ENCODE results near the gene DMRT1.

DMRT1 gene

GRCh38 chr9:926976-927375 is 85.5 kb downstream of the DMRT1 start:
- no peak for DNase-seq

DNA sequence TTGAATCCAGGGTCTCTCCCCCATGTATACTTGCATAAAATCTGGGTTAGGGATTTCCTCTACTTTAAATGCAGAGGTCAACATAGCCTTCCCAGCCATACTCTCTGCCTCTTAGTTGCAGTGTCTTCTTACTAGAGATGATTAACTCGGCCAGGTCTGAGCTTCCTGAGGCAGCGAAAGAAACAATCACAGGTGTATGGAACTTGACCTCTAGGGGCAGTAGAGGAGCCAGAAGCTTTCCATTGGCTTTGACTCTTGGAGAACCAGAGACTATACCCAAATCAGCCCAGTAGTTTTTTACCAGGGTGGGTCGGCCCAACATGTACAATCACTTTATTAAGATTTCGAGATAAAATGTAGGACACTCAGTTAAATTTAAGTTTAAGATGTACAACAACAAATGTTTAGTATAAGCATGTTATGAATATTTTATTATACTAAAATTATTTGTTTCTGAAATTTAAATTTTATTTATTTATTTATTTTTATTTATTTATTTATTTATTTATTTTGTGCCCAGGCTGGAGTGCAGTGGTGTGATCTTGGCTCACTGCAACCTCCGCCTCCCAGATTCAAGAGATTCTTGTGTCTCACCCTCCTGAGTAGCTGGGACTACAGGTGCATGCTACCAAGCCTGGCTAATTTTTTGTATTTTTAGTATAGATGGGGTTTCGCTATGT is 87.0 kb downstream of the DMRT1 start:
- DNase-seq: peak; percentile 24 to 50 (median 36)

- DNase-seq: no peak
Observed at GRCh38 chr9:929719-930118, 88.2 kb downstream of the DMRT1 start.

- DNase-seq: no peak
Observed at GRCh38 chr9:933356-933755, 91.9 kb downstream of the DMRT1 start.

- DNase-seq: no peak
Observed at GRCh38 chr9:935348-935965, 94.0 kb downstream of the DMRT1 start.

DNA sequence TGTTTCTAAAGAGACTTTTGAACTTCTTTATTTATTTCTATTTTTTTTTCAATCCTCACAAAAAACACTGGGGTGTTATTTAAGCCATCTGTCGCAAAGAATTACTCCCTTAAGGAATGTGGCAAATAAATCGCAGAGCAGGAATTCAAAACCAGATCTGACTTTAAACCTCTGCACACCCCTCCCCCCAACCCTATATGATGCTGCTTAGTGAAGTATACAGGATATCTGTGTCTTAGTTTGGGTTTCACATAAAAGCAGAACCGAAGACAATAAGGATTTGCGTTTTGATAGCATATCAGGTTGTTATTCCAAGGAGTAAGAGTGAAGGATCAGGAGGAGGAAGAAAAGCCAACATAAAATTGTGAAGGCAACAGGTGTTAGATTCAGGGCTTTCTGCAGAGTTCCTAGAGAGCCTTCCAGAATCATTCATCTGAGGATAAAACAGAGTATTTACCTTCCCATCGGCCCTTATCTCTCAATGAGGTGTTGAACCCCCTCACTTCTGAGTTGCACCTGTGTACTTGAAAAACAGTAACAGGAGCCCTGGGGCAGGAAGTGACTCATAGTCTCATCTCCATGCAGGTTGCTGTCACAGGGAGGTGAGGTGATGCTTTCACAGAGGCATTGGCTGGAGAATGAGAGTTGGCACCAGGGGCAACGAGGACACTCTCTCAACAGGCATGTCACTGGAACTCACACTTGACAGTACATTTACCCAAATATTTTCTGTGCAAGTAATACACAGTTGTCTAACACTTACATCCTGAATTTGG is 101.5 kb downstream of the DMRT1 start:
- no peak for DNase-seq

- no peak for DNase-seq
Observed at GRCh38 chr9:947985-948384, 106.5 kb downstream of the DMRT1 start.

- no peak for DNase-seq
Observed at GRCh38 chr9:948497-948896, 107.0 kb downstream of the DMRT1 start.

DNA sequence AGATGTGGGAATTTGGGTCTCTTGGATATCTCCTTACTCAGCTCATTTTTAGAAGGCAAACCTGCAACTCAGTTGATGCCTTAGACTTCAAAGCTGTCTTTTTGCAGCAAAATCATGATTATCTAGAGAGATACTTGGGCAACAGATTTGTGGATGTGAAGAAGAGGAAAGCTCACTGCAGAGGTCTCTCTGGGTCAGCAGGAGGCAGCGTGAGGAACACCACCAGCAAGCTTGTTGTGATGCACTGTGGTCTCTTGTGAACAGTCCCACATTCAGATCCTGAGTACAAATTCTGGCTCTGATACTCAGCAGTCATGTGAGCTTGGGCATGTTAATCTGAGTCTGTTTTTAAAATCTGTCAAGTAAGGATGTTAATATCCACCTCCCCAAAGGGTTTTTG is 108.6 kb downstream of the DMRT1 start:
- DNase-seq: no peak

DNA sequence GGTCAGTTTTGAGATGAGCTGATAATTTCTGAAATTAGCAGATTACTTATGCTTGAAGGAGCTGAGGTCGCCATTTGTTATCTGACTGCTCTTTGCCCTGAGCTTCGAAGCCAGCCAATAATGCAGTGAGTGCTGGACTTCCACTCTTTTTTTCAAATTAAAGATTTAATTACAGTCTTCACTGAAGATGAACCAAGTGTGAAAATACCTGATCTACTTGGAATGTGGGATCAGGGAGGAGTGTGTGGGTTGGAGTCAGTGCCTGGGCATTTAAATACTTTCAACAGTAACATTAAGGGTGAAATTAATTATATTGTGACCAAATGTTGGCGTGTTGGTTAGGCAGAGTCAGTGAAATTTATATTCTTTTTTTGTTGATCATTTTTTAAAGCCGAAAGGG is 111.0 kb downstream of the DMRT1 start:
- no peak for DNase-seq

DNA sequence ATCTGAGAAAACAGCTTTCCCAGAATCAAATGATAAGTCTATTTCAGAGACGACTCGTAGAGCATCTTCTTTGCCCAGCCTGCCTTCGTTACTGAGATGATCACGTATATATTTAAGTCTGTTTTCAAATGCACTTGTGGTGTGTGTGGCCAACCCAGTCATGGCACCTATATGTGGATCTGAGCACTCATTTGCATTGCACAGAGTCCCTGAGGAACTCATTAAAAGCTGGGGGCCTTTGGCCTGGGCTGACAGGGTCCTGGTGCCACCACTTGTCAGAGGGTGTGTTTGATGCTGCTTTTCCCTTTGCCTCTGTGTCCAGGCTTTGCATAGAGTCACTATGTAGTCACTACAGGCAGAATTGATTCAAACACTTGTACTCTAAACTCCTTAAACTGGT is 117.6 kb downstream of the DMRT1 start:
- DNase-seq: no peak

- DNase-seq: no peak
Observed at GRCh38 chr9:959914-960313, 118.4 kb downstream of the DMRT1 start.

- no peak for DNase-seq
Observed at GRCh38 chr9:962023-962422, 120.5 kb downstream of the DMRT1 start.

DNA sequence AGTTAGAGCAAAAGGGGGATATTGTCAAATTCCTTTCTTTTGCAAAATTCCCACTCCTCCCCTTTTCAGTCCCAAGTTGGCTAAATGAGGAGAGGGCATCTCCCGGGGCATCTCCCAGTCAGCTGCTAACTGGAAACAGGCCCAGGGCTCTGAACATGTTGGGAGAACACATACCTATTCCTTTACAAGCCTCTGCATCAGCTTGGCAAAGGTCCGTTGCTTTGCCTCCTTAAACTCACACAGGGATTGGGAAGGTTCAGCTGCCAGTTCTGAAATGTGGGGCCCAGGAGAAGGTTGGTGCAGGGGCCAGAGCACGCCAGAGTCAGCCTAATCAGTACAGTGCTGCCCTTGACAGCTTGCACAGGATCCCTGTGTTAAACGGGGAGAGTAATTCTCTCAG is 124.0 kb downstream of the DMRT1 start:
- no peak for DNase-seq

GRCh38 chr9:966870-967269 is 125.4 kb downstream of the DMRT1 start:
- no peak for DNase-seq

DNA sequence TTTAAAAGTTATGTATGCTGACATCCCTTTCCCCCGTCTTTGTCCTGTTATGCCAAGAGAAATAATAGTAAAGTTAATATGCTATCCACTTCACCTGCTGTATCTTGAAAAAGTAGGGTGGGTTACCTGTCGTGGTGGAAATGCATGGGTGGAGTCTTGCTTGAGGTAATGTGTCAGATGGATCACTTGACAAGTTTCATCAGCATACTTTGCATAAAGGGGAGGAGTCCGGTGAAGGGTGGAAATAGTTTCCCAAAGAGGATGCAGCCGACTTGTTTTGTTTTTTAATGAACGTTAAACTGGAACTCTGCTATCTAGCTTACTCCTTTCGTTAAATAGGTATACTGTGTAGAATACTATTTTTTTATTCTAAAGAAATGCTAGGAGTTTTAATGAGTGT is 125.9 kb downstream of the DMRT1 start:
- no peak for DNase-seq

- no peak for DNase-seq
Observed at GRCh38 chr9:967903-968641, 126.6 kb downstream of the DMRT1 start.

DNA sequence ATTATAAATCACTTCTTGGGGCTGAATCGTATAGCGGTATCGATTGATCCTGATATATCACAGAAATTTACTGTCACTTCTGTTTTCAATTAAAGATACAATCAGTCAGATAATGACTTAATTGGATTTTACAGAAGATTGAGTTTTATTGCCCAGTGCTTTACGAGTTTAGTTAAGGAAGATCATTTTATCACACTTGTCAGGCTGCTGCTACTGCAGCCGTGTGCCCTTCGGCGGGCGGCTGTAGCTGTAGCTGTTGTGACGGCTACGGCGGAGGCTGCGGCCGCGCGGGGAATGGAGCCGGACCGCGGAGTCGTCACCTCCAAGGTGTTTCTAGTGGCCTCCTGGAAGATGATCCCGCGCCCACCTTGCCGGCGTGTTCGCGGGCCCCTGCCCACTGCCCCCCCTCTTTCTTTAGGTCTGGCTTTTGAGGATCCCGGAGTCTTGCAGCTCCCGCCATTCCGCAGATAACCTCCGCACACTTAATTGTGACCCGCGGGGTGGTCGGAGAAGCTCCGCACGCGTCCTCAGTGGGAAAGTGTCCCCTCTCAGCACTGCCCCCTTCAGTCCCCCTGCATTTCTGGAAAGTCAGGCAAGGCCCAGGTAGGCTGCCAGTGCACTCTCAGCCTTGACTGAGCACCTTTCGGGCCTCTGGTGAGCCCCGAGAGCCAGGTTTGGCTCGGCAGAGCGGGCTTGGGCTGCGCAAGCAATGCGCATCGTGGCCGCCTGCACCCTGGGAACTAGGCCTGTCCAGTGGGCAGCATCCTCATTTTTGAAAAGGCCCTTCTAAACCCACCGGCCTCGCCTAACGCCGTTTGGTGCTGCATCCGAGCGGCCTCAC is 128.0 kb downstream of the DMRT1 start:
- no peak for DNase-seq

DNA sequence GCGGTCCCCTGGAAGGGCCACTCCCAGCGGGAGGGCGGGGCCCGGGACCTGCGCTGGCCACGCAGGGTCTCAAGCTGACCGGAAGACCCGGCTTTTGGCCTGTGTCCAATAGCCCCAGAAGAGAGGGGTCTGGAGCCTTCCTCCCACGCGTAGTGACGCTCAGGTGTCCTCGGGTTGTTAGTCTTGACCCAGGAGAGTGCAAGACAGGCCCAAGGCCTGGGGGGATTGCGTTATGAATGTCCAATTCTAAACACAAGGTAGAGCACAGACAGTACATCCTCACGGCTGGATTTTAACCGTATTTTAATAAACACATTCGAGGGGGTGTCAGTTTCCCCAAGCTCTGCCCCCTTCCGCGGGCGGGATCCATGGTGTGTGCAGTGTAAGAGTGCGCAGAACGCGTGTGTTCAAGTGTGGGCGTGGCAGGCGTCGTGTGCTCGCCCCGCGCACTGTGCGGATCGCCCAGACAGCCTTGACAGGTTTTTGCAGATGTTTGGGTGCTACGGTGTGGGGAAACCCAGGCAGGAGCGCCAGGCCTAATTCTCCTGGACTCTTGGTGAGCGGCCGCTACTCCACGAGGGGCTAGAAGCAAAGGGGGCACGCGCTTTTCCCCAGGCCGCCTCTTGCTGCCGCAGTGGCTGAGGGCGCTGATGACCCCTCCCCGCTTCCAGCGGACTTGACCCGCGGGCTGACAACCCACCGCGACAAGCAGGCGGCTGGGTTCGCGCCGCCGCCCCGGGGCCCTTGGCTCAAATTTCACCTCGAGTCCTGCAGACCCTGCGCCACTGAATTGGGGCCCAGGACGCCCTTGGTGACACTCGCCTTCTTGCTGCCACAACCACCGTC is 128.9 kb downstream of the DMRT1 start:
- no peak for DNase-seq

GRCh38 chr9:971901-972500 is 130.5 kb downstream of the DMRT1 start:
- peak; percentile 33 to 65 (median 47) for DNase-seq
